Stimulated activated CD4-positive, alpha-beta T cell treated with anti-CD3 and anti-CD28 coated beads, Interleukin-1b, Interleukin-23, amount 100 ng/mL, for 24 hours (primary cell): ENCODE results near the gene ZNF138.

ENCODE experiments used
- DNase-seq, 4 experiments: peaks; one replicate each; pipeline ENCODE4 v3.0.0-alpha.2; 2020; ENCODE audit warnings: low read depth in 4 of 4, low spot score in 1 of 4

Gene ZNF138

GRCh38 chr7:64875258-64875657 is 81.0 kb downstream of the ZNF138 start:
- DNase-seq: no peak

GRCh38 chr7:64875658-64876406 is 81.6 kb downstream of the ZNF138 start:
- no peak for DNase-seq

DNA sequence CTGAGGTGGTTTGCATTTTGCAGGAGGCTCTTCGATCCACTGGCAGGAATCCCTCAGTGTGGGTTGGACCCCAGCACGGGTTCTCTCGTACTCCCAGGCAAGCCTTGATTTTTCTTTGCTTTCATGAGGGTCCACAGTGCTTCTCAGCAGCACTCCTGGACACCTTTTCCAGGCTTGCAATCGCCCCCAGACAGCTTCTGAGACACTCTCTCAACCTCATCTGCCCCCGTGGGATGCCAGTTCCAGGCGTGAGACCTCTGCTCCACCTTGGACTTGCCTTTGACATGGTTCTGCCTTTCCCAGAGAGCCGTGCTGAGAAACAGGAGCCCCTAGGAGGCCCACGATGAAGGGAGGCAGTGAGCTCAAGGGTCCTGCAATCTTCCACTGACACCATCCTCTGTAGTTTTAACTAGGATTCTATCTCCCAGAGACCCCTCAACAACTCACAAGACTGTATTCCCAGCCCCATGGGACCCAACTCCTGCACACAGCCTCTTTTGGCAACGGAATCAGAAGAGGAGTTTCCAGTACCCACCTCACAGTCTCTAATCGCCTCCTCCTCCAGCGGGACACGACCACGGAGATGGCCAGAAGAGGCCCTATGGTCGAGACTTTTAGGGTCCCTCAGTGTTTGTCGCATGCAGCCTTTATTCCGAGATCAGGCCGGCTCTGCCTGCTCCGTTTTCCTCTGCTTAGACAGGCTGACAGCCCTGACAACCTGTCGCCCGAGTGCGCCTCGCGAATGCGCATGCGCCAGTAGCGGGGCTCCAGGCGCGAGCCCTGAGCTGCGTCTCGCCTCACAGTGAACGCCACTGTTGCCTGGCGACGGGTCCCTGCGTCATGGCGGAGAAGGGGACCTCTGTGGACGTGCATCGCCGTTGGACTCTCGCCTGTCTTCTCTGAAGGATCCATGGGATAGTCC is 82.8 kb downstream of the ZNF138 start:
- DNase-seq: peak in 3 of 4 experiments; percentile 13 to 61 (median 57)

- no peak for DNase-seq
Measured at GRCh38 chr7:64877714-64878610, 83.7 kb downstream of the ZNF138 start.

DNA sequence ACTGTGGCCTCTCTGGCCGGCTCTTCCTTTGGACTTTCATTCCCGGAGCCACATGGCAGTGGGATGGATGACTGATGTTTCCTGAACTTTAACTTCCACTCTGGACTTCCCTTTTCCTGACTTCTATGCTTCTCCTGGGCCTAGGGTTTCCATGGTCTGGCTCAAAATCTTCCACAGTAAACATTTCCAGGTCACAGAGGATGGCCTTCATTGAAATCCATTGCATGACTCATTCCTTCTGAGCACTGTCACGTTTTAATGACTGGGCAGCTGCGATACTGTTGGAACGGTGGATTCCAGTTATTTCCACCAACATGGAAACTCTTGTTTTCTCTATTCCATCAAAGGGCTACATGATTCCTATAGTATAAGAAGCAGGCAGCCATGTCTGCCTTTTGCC is 84.5 kb downstream of the ZNF138 start:
- no peak for DNase-seq

- DNase-seq: no peak
Measured at GRCh38 chr7:64879086-64879730, 85.0 kb downstream of the ZNF138 start.

GRCh38 chr7:64879800-64880199 is 85.6 kb downstream of the ZNF138 start:
- DNase-seq: no peak

DNA sequence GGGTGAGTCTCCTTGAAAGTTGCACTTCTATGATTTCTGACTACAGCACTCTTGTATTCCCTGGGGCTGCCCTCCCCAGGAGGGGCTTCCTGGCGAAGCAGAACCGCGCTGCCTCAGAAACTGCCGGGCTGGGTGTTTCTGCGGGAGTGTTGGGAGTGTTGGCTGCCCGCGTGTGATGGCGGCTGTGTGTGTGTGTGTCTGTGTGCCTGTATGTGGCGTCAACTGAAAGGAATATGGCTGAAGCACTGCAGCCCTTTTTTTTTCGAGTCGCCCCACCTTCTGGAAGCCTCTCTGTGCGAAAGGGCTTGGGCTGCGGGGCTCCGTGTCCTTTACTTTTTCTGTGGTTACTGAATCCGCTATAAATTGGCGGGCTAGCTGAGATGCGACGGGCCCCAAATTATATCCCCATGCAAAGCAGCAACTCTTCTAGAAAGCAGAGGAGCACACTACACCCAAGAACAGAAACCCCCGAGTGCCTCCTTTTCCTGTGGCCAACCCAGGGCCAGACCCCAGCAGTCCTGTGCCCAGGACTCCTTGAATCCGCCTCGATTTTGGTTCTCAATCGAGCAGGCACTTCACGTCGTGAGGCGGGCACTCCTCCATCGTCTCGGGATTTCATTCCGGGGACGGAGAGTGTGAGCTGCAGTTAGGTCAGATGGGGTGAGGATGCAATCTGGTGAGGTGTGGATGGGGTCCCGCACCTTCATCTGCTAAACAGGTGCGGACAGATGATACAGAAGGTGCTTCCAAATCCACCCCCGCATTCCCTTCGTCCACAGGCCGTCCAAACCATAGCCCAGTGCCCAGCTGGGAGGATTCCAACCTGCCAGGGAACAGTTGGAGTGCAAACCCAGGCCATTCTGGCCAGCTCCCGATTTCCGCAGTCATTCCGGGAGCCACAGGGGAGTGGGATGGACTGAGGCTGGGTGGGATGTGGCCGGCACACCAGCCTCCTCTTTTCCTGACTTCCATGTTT is 86.4 kb downstream of the ZNF138 start:
- no peak for DNase-seq

DNA sequence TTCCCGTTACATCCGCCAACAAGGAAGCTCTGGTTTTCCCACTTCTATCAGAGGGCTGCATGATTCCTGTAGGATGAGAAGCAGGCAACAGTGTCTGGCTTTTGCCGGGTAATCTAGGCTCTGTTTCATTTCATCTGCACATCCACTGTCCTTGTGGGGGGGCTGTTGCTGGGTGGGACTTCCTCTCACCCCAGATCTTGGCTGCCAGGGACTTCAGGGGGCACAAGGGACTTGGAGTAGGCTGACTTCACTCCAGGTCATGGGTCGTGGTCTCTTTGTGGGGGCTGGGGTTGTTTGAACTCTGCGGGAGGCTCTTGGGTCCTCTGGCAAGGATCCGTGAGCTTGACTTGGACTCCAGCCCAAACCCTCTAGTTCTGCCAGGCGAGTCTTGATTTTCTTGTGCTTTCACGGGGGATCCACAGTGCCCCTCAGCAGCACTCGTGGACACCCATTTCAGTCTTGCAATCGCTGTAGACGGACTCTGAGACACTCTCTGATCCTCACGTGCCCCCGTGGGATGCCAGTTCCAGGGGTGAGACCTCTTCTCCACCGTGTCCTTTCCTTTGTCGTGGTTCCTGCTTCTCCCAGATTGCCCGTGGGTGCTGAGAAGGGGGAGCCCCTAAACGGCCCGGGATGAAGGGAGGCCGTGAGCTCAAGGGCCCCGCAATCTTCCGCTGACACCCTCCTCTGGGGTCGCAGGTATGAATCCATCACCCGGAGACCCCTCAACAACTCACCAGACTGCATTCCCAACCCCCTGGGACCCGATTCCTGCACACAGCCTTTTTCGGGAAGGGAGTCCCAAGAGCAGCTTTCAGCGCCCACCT is 87.4 kb downstream of the ZNF138 start:
- no peak for DNase-seq

- peak in 2 of 4 experiments; percentile 27 to 34 for DNase-seq
Measured at GRCh38 chr7:64882341-64883112, 88.3 kb downstream of the ZNF138 start.
